GM12878 (cell line): ENCODE results near the gene ZXDA. TPM values are rescaled to one million over a fixed set of nuclear protein-coding genes. Genes with fewer than 3 reads are reported as not detected.
"Not testable (repeated sequence)": the region's sequence is repeated elsewhere in the genome, so short reads cannot be mapped to it uniquely, and the experiment has no call there.

Experiments used
- ATAC-seq: fragments of 200-7000 bp; cut with Tn5 transposase; 3 replicates; pipeline ENCODE4 v1.9.1; 2020; ENCODE audit warnings: mild to moderate bottlenecking, moderate library complexity
- Bru-seq: library from RNA; stranded (reverse); fragments of 400-500 nt; gene quantifications from one replicate; lab custom pipeline; 2021; lab: Mats Ljungman, UMichigan
- BruChase-seq, 2 experiments: library from RNA; stranded (reverse); fragments of 400-500 nt; gene quantifications; one replicate each; lab custom pipeline; 2021; lab: Mats Ljungman, UMichigan
- BruUV-seq: library from RNA; stranded (reverse); fragments of 400-500 nt; replicated peaks from 2 replicates; lab custom pipeline; 2021; lab: Mats Ljungman, UMichigan
- CTCF ChIA-PET: fragments of 300-600 bp; sonication (Branson Sonifier 250); formaldehyde crosslinking; extraction: SDS; loops from one replicate; lab custom pipeline; 2021; ENCODE audit warnings: inconsistent platforms; lab: Yijun Ruan, JAX
- POLR2A ChIA-PET: fragments of 350-600 bp; formaldehyde crosslinking; extraction: SDS; loops from one replicate; lab custom pipeline; 2021; ENCODE audit warnings: inconsistent platforms; lab: Charles Lee
- RAD21 ChIA-PET: fragments of 300-600 bp; sonication (Branson Sonifier 250); formaldehyde crosslinking; loops from one replicate; lab custom pipeline; 2023; ENCODE audit warnings: antibody characterized with exemption; ENCODE audit not compliant: unreplicated experiment; lab: Charles Lee
- SMC1A ChIA-PET: fragments of 300-600 bp; sonication (Branson Sonifier 250); formaldehyde crosslinking; loops from one replicate; lab custom pipeline; 2023; ENCODE audit not compliant: unreplicated experiment, uncharacterized antibody; lab: Charles Lee
- DNase-seq: peaks from one replicate; pipeline ENCODE4 v3.0.0-alpha.2; 2011; ENCODE audit warnings: low read depth, low spot score
- FAIRE-seq: peaks from 3 replicates; lab custom pipeline; 2011; peaks lifted over from hg19 to GRCh38; lab: Jason Lieb, UNC
- H2AFZ ChIP-seq: 2 replicates; pipeline ENCODE4 v1.6.0; 2011; ENCODE audit warnings: low read depth, low read length, control low read depth; ENCODE audit not compliant: control insufficient read depth
- H3K27ac ChIP-seq: 2 replicates; pipeline ENCODE4 v1.5.1; 2011; ENCODE audit warnings: control low read depth; ENCODE audit not compliant: control insufficient read depth, insufficient read depth
- H3K27me3 ChIP-seq, 2 experiments: replicated peaks in 1 of 2; 2 replicates each; pipeline versions ENCODE4 v1.6.0 to v1.6.1; 2011; ENCODE audit warnings: low read length in 1 of 2; ENCODE audit not compliant: control insufficient read depth in 2 of 2, insufficient read depth in 2 of 2
- H3K36me3 ChIP-seq, 2 experiments: 2 replicates each; pipeline ENCODE4 v1.5.1; 2011; ENCODE audit warnings: low read length in 1 of 2; ENCODE audit not compliant: control insufficient read depth in 2 of 2, insufficient read depth in 2 of 2
- H3K4me1 ChIP-seq: 2 replicates; pipeline ENCODE4 v1.6.1; 2011; ENCODE audit warnings: mild to moderate bottlenecking, low read length, moderate library complexity, mixed read lengths; ENCODE audit not compliant: control insufficient read depth, insufficient read depth
- H3K4me2 ChIP-seq: 2 replicates; pipeline ENCODE4 v1.6.0; 2011; ENCODE audit warnings: control low read depth; ENCODE audit not compliant: control insufficient read depth, insufficient read depth
- H3K4me3 ChIP-seq: fragments of 200-600 bp; sonication (generic); 2 replicates; pipeline ENCODE4 v1.5.1; 2016
- H3K79me2 ChIP-seq: 2 replicates; pipeline ENCODE4 v1.6.0; 2011; ENCODE audit warnings: low read length; ENCODE audit not compliant: control insufficient read depth, insufficient read depth
- H3K9ac ChIP-seq: 2 replicates; pipeline ENCODE4 v1.8.0; 2011; ENCODE audit warnings: low read length, control low read depth, mixed read lengths; ENCODE audit not compliant: control insufficient read depth, insufficient read depth
- H3K9me3 ChIP-seq: replicated peaks from 3 replicates; pipeline ENCODE4 v1.5.1; 2011; ENCODE audit warnings: mild to moderate bottlenecking, low read length; ENCODE audit not compliant: control insufficient read depth, insufficient read depth
- H4K20me1 ChIP-seq: 2 replicates; pipeline ENCODE4 v1.6.0; 2011; ENCODE audit not compliant: control insufficient read depth, insufficient read depth
- ATF7 ChIP-seq: fragments of 450-650 bp; IDR thresholded peaks from 2 replicates; pipeline ENCODE4 v1.6.1; 2016; ENCODE audit warnings: low read depth, mild to moderate bottlenecking
- WGBS: methylation state at CpG from one replicate; pipeline ENCODE4 v1.1.6; 2016; ENCODE audit warnings: low lambda C conversion rate; ENCODE audit not compliant: insufficient replicate concordance, insufficient coverage; ENCODE audit errors: missing lambda C conversion rate; 5-methylcytosine and 5-hydroxymethylcytosine counted together
- in situ Hi-C: fragments of 300-500 bp; cut with MboI; formaldehyde crosslinking; loops from 9 replicates; pipeline ENCODE4 v1.14.3; 2018; ENCODE audit warnings: mixed read lengths
- intact Hi-C: fragments of 100-400 bp; cut with micrococcal nuclease; formaldehyde crosslinking; loops from one replicate; pipeline ENCODE4 v1.14.2; 2022; ENCODE audit not compliant: unreplicated experiment
- long read RNA-seq, 2 experiments: library from polyadenylated mRNA; unstranded; transcript quantifications; one replicate each; pipeline ENCODE4 v2.0.0, GENCODE V29; 2019 to 2020
- polyA minus RNA-seq, 3 experiments: library from RNA; depleted of rRNA, polyadenylated mRNA; stranded (reverse); fragments of >200 nt; gene quantifications; 2 replicates each; pipeline ENCODE4 v1.2.3, GENCODE V29; 2011
- polyA plus RNA-seq, 11 experiments: library from polyadenylated mRNA; depleted of rRNA in 4 of 11; unstranded in 6 of 11; stranded (reverse) in 5 of 11; fragments of >200 nt; fragmentation: Nextera tagmentation in 4 of 11; fragmentation: Illumina TruSeq in 1 of 11; extraction: Ambion mirVana in 4 of 11; extraction: Trizol in 1 of 11; gene quantifications; 1 replicate in 1 of 11; 2 replicates in 10 of 11; pipeline versions ENCODE4 v1.2.1 to v1.2.3, GENCODE V29; 2011 to 2016; ENCODE audit warnings: inconsistent platforms in 2 of 11, missing spikeins in 2 of 11, low read depth in 1 of 11
- total RNA-seq, 4 experiments: library from RNA; depleted of rRNA in 3 of 4; stranded (reverse); fragments of >200 nt in 3 of 4; fragmentation: Illumina TruSeq in 1 of 4; extraction: Trizol in 1 of 4; gene quantifications; 2 replicates each; pipeline versions ENCODE4 v1.2.1 to v1.2.3, GENCODE V29; 2013 to 2021

Gene ZXDA, protein sequence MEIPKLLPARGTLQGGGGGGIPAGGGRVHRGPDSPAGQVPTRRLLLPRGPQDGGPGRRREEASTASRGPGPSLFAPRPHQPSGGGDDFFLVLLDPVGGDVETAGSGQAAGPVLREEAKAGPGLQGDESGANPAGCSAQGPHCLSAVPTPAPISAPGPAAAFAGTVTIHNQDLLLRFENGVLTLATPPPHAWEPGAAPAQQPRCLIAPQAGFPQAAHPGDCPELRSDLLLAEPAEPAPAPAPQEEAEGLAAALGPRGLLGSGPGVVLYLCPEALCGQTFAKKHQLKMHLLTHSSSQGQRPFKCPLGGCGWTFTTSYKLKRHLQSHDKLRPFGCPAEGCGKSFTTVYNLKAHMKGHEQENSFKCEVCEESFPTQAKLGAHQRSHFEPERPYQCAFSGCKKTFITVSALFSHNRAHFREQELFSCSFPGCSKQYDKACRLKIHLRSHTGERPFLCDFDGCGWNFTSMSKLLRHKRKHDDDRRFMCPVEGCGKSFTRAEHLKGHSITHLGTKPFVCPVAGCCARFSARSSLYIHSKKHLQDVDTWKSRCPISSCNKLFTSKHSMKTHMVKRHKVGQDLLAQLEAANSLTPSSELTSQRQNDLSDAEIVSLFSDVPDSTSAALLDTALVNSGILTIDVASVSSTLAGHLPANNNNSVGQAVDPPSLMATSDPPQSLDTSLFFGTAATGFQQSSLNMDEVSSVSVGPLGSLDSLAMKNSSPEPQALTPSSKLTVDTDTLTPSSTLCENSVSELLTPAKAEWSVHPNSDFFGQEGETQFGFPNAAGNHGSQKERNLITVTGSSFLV
- total RNA-seq (2013; cell fraction: nucleolus; rRNA removed), result 4.4 and 4.5 TPM in 2 replicates
- total RNA-seq (2014; rRNA removed), result 2.8 and 2.9 TPM in 2 replicates
- 1.7 and 2.1 TPM in 2 replicates for total RNA-seq (2014; rRNA removed; fragmentation: Illumina TruSeq; extraction: Trizol)
- 2.2 and 2.5 TPM in 2 replicates for total RNA-seq (2021)
- 0.88 TPM for polyA plus RNA-seq (2011; ENCODE audit: low read depth)
- 0.33 and 0.46 TPM in 2 replicates for polyA plus RNA-seq (2011; rRNA removed)
- polyA plus RNA-seq (2011; cell fraction: cytosol; rRNA removed), result 0.40 and 0.42 TPM in 2 replicates
- 0.42 and 0.45 TPM in 2 replicates for polyA plus RNA-seq (2011; cell fraction: nucleus; rRNA removed)
- 0.97 and 1.5 TPM in 2 replicates for polyA plus RNA-seq (2012)
- 1.3 and 1.7 TPM in 2 replicates for polyA plus RNA-seq (2014; fragmentation: Illumina TruSeq; extraction: Trizol)
- under 1 TPM; 0.10 to 0.13 TPM for polyA plus RNA-seq (2014; fragmentation: Nextera tagmentation; extraction: Ambion mirVana)
- polyA plus RNA-seq (2014; rRNA removed), result 0.88 and 1.3 TPM in 2 replicates
- polyA plus RNA-seq (2016; fragmentation: Nextera tagmentation; extraction: Ambion mirVana), result under 1 TPM; 0.69 to 0.72 TPM
- 0.80 and 1.2 TPM in 2 replicates for polyA minus RNA-seq (2011; rRNA and poly(A)+ RNA removed)
- polyA minus RNA-seq (2011; cell fraction: cytosol; rRNA and poly(A)+ RNA removed), result 0.80 and 1.0 TPM in 2 replicates
- polyA minus RNA-seq (2011; cell fraction: nucleus; rRNA and poly(A)+ RNA removed), result 1.5 and 2.3 TPM in 2 replicates
- Bru-seq, nascent RNA, result percentile 65 among the genes with signal in this experiment
- percentile 56 among the genes with signal in this experiment for BruChase-seq, experiment 1, labeled RNA remaining after a 6-hour chase
- BruChase-seq, experiment 2, labeled RNA remaining after a 2-hour chase, result percentile 68 among the genes with signal in this experiment
- long read RNA-seq, experiment 1, result 0 reads
- long read RNA-seq, experiment 2, full-length matches to known transcripts, result 1 of 1 reads
- long read RNA-seq, experiment 2, partial matches to known transcripts, result 0 of 1 reads
- long read RNA-seq, experiment 2, other reads (novel, unspliced or antisense), result 0 of 1 reads

DNA sequence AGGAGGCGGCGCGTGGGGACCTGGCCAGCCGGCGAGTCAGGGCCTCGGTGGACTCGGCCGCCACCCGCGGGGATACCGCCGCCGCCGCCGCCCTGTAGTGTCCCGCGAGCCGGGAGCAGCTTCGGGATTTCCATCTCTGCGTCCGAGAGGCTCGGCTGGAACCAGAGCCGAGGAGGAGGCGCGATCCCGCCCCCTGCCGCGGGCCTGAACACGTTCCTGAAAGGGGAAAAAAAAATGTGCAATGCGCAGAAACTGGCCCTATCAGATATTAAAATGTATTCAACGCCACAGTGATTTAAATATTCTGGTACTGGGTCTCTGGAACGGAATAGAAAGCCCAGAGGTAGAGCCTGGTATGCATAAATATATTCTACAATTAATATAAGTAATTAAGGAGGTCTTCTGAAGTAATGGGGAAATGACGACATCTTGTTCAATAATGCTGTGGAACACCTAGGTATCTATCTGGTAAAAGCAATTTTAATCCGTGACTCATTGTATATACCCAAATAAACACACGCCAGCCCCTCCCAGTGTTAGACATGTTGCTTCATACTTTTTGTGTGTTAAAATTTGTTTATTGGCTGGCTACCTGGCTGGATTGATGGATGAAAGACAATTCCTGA is at the start of gene ZXDA:
Gene ZXDA, minus strand, starts transcription at position 172 of the 626 bp plus-strand sequence. Its CDS starts 38 bp downstream, at position 134.
- H3K36me3 ChIP-seq, H3K79me2 ChIP-seq, CTCF ChIA-PET, H3K4me1 ChIP-seq, DNase-seq, H3K27me3 ChIP-seq, BruUV-seq, H4K20me1 ChIP-seq, RAD21 ChIA-PET, H3K9me3 ChIP-seq, intact Hi-C loops, SMC1A ChIA-PET, POLR2A ChIA-PET: not testable (repeated sequence)
- ATAC-seq (peak; percentile 73), FAIRE-seq (peak; percentile 54)
- 22% methylated on average over 8 of the region's 35 CpGs for WGBS
- peak within 1 kb of the TSS; percentile 60; the same call in 1 of the 2 replicates for H3K4me3 ChIP-seq
- H3K4me2 ChIP-seq, result peak within 1 kb of the TSS; percentile 47; the same call in 1 of the 2 replicates
- H3K27ac ChIP-seq, result peak within 1 kb of the TSS; percentile 44
- peak within 1 kb of the TSS; percentile 25; the same call in 1 of the 2 replicates for H3K9ac ChIP-seq
- H2AFZ ChIP-seq, result peak within 1 kb of the TSS; percentile 64
- TF ChIP-seq ATF7, result peak; percentile 46; the same call in 1 of the 2 replicates
- in situ Hi-C loops, result loop anchor here (25.0 kb wide), 3 partner anchors 923 to 1348 kb away; partner anchors contain the start of genes SPIN3 and UBQLN2
